Tibial nerve (tissue), 4 donors: ENCODE data around the gene PLA2G2D.

Experiments used
- EP300 ChIP-seq, 2 donors: sonication (generic); formaldehyde crosslinking; IDR thresholded peaks; one replicate each; pipeline ENCODE4 v1.6.1; 2017; ENCODE audit warnings: antibody characterized with exemption in 2 of 2, mild to moderate bottlenecking in 1 of 2
- POLR2A ChIP-seq, 2 donors: fragments of 450-650 bp; IDR thresholded peaks; one replicate each; pipeline ENCODE4 v1.6.1; 2017; ENCODE audit warnings: antibody characterized with exemption in 2 of 2, mild to moderate bottlenecking in 2 of 2, moderate library complexity in 2 of 2
- TF ChIP-seq, protein P1 (sequence below), 5 experiments: fragments of 200-600 bp in 3 of 5; fragments of 450-650 bp in 2 of 5; sonication (generic) in 3 of 5; IDR thresholded peaks; one replicate each; pipeline ENCODE4 v1.5.1; 2016 to 2019; ENCODE audit warnings: antibody characterized with exemption in 5 of 5, mild to moderate bottlenecking in 3 of 5, moderate library complexity in 2 of 5

- TF ChIP-seq, protein P1, sequence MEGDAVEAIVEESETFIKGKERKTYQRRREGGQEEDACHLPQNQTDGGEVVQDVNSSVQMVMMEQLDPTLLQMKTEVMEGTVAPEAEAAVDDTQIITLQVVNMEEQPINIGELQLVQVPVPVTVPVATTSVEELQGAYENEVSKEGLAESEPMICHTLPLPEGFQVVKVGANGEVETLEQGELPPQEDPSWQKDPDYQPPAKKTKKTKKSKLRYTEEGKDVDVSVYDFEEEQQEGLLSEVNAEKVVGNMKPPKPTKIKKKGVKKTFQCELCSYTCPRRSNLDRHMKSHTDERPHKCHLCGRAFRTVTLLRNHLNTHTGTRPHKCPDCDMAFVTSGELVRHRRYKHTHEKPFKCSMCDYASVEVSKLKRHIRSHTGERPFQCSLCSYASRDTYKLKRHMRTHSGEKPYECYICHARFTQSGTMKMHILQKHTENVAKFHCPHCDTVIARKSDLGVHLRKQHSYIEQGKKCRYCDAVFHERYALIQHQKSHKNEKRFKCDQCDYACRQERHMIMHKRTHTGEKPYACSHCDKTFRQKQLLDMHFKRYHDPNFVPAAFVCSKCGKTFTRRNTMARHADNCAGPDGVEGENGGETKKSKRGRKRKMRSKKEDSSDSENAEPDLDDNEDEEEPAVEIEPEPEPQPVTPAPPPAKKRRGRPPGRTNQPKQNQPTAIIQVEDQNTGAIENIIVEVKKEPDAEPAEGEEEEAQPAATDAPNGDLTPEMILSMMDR (IDR thresholded peaks at IDR 0.05): no peak
- TF ChIP-seq POLR2A (IDR thresholded peaks at IDR 0.05) (no peak), EP300 (IDR thresholded peaks at IDR 0.05) (no peak)
Measured at GRCh38 chr1:20082772-20083171, 36.6 kb downstream of the PLA2G2D start.
